Nephron (organoid): ENCODE measurements around the gene MFN2.

Source experiments
- H3K27ac Mint-ChIP-seq, 3 experiments: 2 replicates each; pipeline ENCODE4 v1.8.0; 2020; ENCODE audit warnings: mixed read lengths in 3 of 3, mild to moderate bottlenecking in 2 of 3, moderate library complexity in 1 of 3
- H3K27me3 Mint-ChIP-seq: 2 replicates; pipeline ENCODE4 v1.8.0; 2021; ENCODE audit warnings: low read depth, mild to moderate bottlenecking, moderate library complexity, mixed read lengths
- H3K36me3 Mint-ChIP-seq: 2 replicates; pipeline ENCODE4 v1.8.0; 2020; ENCODE audit warnings: low read depth, mixed read lengths
- H3K4me1 Mint-ChIP-seq: 2 replicates; pipeline ENCODE4 v1.8.0; 2020; ENCODE audit warnings: mixed read lengths
- H3K4me3 Mint-ChIP-seq, 3 experiments: 2 replicates each; pipeline ENCODE4 v1.8.0; 2020; ENCODE audit warnings: mild to moderate bottlenecking in 3 of 3, mixed read lengths in 3 of 3, moderate library complexity in 2 of 3
- H3K9me3 Mint-ChIP-seq: 2 replicates; pipeline ENCODE4 v1.8.0; 2020; ENCODE audit warnings: mixed read lengths
- TF ChIP-seq, protein P1 (sequence below), 3 experiments: fragments of 200-600 bp; sonication (generic); IDR thresholded peaks; one replicate each; pipeline ENCODE4 v1.5.0; 2021; ENCODE audit warnings: antibody characterized with exemption in 3 of 3; ENCODE audit not compliant: unreplicated experiment in 3 of 3

Gene MFN2

DNA sequence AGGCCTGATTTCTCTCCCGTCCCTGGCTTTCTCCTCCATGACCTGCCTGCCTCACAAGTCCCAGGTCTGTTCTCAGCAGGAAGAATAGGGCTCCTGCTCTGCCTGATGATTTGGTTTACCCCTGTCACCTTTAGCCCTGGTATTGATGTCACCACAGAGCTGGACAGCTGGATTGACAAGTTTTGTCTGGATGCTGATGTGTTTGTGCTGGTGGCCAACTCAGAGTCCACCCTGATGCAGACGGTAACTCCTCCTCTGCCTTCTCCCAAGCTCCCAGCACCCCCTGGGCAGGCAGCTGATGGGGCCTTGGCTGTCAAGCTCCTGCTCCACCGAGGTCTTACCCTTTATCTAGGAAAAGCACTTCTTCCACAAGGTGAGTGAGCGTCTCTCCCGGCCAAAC is 18.4 kb downstream of the MFN2 start:
- Mint-ChIP-seq H3K4me3 (no peak overlapping the region), H3K4me1 (no peaks in the 10 kb centered on the region), H3K9me3 (no peaks in the 10 kb centered on the region), H3K27me3 (no peaks in the 10 kb centered on the region), H3K36me3 (peaks cover 72% of the 10 kb centered on the region), H3K27ac (no peak overlapping the region)
- TF ChIP-seq, protein P1, sequence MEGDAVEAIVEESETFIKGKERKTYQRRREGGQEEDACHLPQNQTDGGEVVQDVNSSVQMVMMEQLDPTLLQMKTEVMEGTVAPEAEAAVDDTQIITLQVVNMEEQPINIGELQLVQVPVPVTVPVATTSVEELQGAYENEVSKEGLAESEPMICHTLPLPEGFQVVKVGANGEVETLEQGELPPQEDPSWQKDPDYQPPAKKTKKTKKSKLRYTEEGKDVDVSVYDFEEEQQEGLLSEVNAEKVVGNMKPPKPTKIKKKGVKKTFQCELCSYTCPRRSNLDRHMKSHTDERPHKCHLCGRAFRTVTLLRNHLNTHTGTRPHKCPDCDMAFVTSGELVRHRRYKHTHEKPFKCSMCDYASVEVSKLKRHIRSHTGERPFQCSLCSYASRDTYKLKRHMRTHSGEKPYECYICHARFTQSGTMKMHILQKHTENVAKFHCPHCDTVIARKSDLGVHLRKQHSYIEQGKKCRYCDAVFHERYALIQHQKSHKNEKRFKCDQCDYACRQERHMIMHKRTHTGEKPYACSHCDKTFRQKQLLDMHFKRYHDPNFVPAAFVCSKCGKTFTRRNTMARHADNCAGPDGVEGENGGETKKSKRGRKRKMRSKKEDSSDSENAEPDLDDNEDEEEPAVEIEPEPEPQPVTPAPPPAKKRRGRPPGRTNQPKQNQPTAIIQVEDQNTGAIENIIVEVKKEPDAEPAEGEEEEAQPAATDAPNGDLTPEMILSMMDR (IDR thresholded peaks at IDR 0.05; ENCODE audit: unreplicated experiment in 3 of 3): no peak

DNA sequence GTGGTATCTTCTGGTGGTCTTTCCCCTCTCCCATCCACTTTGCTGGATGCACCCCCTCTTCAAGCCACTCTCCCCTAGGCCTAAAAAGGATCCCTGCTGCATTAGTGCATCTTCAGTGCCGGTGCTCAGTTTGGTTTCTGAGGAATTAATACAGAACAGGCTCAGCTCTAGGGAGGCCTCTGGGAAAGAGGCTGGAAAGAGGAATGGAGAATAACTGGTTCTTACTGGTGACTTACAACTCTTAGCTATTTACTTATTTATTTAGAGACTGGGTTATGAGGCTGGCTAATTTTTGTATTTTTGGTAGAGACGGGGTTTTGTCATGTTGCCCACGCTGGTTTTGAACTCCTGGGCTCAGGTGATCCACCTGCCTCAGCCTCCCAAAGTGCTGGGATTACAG is 19.0 kb downstream of the MFN2 start:
- no peak overlapping the region for H3K4me3 Mint-ChIP-seq
- no peak overlapping the region for H3K27ac Mint-ChIP-seq
- H3K27me3 Mint-ChIP-seq: no peaks in the 10 kb centered on the region
- TF ChIP-seq, protein P1 (IDR thresholded peaks at IDR 0.05; ENCODE audit: unreplicated experiment in 3 of 3): no peak
- H3K4me1 Mint-ChIP-seq: no peaks in the 10 kb centered on the region
- H3K9me3 Mint-ChIP-seq: no peaks in the 10 kb centered on the region
- peaks cover 78% of the 10 kb centered on the region for H3K36me3 Mint-ChIP-seq

DNA sequence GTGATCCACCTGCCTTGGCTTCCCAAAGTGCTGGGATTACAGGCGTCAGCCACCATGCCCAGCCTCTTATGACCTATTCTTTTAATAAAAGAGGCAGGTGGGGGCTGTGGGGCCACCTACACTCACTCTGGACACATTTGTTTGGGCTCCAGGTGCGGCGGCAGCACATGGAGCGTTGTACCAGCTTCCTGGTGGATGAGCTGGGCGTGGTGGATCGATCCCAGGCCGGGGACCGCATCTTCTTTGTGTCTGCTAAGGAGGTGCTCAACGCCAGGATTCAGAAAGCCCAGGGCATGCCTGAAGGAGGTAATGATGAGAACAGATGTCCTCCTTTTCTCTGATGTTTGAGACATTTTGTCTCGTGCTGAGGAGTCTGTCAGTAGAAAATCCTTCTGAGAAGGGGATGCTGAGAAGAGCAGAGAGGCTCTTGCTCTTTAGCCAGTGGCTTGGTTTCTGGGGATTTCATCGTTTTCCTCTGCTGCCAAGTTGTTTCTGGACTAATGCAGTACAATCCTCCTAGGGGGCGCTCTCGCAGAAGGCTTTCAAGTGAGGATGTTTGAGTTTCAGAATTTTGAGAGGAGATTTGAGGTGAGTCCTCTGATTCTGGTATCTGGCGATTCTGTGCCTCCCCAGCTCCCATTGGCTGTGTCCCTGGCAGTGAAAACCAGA is 21.1 kb downstream of the MFN2 start:
- TF ChIP-seq, protein P1 (IDR thresholded peaks at IDR 0.05; ENCODE audit: unreplicated experiment in 3 of 3): peak; percentile 35 to 53 (median 39)
- Mint-ChIP-seq H3K4me1 (no peaks in the 10 kb centered on the region), H3K27ac (no peak overlapping the region), H3K4me3 (no peak overlapping the region), H3K36me3 (peaks cover 82% of the 10 kb centered on the region), H3K27me3 (no peaks in the 10 kb centered on the region), H3K9me3 (no peaks in the 10 kb centered on the region)

DNA sequence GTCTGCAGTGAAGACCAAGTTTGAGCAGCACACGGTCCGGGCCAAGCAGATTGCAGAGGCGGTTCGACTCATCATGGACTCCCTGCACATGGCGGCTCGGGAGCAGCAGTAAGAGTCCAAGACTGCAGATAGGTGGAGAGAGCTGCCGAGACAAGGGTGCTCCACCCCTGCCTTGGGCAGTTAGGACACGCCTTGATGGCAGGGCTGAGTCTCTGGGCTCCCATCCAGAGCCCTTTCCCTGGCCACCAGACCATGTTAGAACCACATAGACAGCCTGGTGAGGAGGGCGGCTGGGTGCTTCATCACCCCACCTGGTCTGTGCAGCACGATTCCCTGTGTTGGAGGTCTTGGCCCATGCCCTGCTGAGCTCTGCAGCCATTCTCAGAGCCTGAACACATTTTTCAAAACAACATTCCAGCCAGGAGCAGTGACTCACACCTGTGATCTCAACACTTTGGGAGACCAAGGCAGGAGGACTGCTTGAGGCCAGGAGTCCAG is 21.8 kb downstream of the MFN2 start:
- TF ChIP-seq, protein P1 (IDR thresholded peaks at IDR 0.05; ENCODE audit: unreplicated experiment in 3 of 3): no peak
- Mint-ChIP-seq H3K27ac (no peak overlapping the region), H3K4me1 (no peaks in the 10 kb centered on the region), H3K4me3 (no peak overlapping the region), H3K9me3 (no peaks in the 10 kb centered on the region), H3K36me3 (peaks cover 83% of the 10 kb centered on the region), H3K27me3 (no peaks in the 10 kb centered on the region)

DNA sequence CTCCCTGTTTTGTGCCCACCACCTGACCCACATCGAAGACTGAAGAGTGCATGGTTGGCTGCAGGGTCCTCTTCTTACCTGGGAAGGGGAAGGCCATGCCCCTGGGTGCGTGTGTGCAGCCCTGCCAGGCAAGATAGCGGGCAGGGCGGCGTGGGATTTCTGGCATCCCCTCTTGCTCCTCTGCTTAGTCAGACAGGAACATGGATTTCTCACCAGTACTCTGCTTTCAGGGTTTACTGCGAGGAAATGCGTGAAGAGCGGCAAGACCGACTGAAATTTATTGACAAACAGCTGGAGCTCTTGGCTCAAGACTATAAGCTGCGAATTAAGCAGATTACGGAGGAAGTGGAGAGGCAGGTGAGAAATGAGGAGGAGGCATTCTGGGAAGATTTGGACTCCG is 23.5 kb downstream of the MFN2 start:
- Mint-ChIP-seq H3K4me1 (no peaks in the 10 kb centered on the region), H3K36me3 (peaks cover 85% of the 10 kb centered on the region), H3K27me3 (no peaks in the 10 kb centered on the region), H3K9me3 (no peaks in the 10 kb centered on the region), H3K4me3 (no peak overlapping the region), H3K27ac (no peak overlapping the region)
- TF ChIP-seq, protein P1 (IDR thresholded peaks at IDR 0.05; ENCODE audit: unreplicated experiment in 3 of 3): no peak
